GM19455 (cell line): ENCODE measurements around the gene LMBRD2.

Experiments used
- ATAC-seq: cut with Tn5 transposase; IDR thresholded peaks from one replicate; pipeline ENCODE4 v1.9.1; 2021; ENCODE audit not compliant: unreplicated experiment

The LMBRD2 gene

GRCh38 chr5:36125868-36126267 is 25.8 kb downstream of the LMBRD2 start:
- no peak for ATAC-seq

- ATAC-seq = no peak
Measured at GRCh38 chr5:36111238-36111637, 40.4 kb downstream of the LMBRD2 start.

GRCh38 chr5:36108758-36109460 is 42.8 kb downstream of the LMBRD2 start:
- ATAC-seq = no peak

GRCh38 chr5:36105819-36106218 is 45.9 kb downstream of the LMBRD2 start:
- no peak for ATAC-seq

- no peak for ATAC-seq
Measured at GRCh38 chr5:36099748-36100147, 51.9 kb downstream of the LMBRD2 start.

GRCh38 chr5:36096486-36096885 is 55.2 kb downstream of the LMBRD2 start:
- no peak for ATAC-seq

GRCh38 chr5:36089989-36090388 is 61.7 kb downstream of the LMBRD2 start:
- no peak for ATAC-seq

GRCh38 chr5:36079200-36079781 is 72.4 kb downstream of the LMBRD2 start:
- ATAC-seq = peak; percentile 91

- ATAC-seq = no peak
Measured at GRCh38 chr5:36078430-36078829, 73.3 kb downstream of the LMBRD2 start.

GRCh38 chr5:36073595-36074216 is 78.0 kb downstream of the LMBRD2 start:
- peak; percentile 83 for ATAC-seq

GRCh38 chr5:36070687-36071571 is 80.8 kb downstream of the LMBRD2 start:
- ATAC-seq = no peak

- no peak for ATAC-seq
Measured at GRCh38 chr5:36068751-36069281, 82.9 kb downstream of the LMBRD2 start.

GRCh38 chr5:36066540-36067210 is 85.0 kb downstream of the LMBRD2 start, which contains the start of gene UGT3A2:
Gene UGT3A2, minus strand, starts transcription at chr5:36066882. Its CDS starts 93 bp downstream, at chr5:36066789.
- ATAC-seq = no peak

- ATAC-seq = no peak
Measured at GRCh38 chr5:36066001-36066539, 85.6 kb downstream of the LMBRD2 start.

GRCh38 chr5:36060420-36060887 is 91.2 kb downstream of the LMBRD2 start:
- no peak for ATAC-seq

- ATAC-seq = no peak
Measured at GRCh38 chr5:36059571-36060419, 91.9 kb downstream of the LMBRD2 start.

- ATAC-seq = no peak
Measured at GRCh38 chr5:36058776-36059175, 92.9 kb downstream of the LMBRD2 start.

GRCh38 chr5:36057386-36057785 is 94.3 kb downstream of the LMBRD2 start:
- no peak for ATAC-seq

GRCh38 chr5:36056422-36056821 is 95.3 kb downstream of the LMBRD2 start:
- ATAC-seq = no peak
